ENCODE data around the gene TRIM33. TPM values are rescaled to one million over a fixed set of nuclear protein-coding genes. Genes with fewer than 3 reads are reported as not detected.

Gene TRIM33
- total RNA-seq, 1 donor from 2014 or later: 37.3 TPM

DNA sequence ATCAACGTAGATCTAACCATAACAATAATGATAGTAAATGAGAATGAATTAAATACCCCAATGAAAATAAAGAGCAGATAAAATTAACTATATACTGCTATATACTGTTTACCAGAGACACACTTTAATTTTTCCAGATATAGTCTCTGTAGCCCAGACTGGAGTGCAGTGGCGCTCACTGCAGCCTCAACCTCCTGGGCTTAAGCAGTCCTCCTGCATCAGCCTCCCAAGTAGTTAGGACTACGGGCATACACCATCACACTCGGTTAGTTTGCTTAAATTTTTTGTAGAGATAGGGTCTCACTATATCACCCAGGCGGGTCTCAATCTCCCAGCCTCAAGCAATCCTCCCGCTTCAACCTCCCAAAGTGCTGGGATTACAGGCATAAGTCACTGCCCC lies 37.2 kb downstream of the TRIM33 start:
- Histone ChIP-seq H3K4me1 (no peaks in the 10 kb centered on the region), H3K27ac (no peak overlapping the region), H3K9me3 (no peaks in the 10 kb centered on the region), H3K36me3 (no peaks in the 10 kb centered on the region), H3K27me3 (no peaks in the 10 kb centered on the region), H3K4me3 (no peak overlapping the region)
- DNase-seq: no peak
- intact Hi-C loops (cut with DNase I): no loop called here
- no peak for ATAC-seq
- TF ChIP-seq, protein P1, sequence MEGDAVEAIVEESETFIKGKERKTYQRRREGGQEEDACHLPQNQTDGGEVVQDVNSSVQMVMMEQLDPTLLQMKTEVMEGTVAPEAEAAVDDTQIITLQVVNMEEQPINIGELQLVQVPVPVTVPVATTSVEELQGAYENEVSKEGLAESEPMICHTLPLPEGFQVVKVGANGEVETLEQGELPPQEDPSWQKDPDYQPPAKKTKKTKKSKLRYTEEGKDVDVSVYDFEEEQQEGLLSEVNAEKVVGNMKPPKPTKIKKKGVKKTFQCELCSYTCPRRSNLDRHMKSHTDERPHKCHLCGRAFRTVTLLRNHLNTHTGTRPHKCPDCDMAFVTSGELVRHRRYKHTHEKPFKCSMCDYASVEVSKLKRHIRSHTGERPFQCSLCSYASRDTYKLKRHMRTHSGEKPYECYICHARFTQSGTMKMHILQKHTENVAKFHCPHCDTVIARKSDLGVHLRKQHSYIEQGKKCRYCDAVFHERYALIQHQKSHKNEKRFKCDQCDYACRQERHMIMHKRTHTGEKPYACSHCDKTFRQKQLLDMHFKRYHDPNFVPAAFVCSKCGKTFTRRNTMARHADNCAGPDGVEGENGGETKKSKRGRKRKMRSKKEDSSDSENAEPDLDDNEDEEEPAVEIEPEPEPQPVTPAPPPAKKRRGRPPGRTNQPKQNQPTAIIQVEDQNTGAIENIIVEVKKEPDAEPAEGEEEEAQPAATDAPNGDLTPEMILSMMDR (IDR thresholded peaks at IDR 0.05): no peak

DNA sequence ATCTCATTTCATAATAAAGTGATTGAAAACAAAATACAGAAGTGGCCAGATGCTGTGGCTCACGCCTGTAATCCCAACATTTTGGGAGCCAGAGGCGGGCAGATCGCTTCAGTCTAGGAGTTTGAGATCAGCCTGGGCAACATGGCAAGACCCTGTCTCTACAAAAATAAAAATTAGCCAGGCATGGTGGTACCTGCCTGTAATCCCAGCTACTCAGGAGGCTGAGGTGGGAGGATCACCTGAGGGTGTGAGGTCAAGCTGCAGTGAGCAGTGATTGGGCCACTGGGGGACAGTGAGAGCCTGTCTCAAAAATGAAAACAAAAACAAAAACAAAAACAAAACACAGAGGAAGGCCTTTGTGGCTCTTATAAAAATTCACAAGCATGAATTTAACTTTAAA lies 38.6 kb downstream of the TRIM33 start:
- ATAC-seq: no peak
- H3K27me3 ChIP-seq: no peaks in the 10 kb centered on the region
- H3K27ac ChIP-seq: no peak overlapping the region
- no peaks in the 10 kb centered on the region for H3K9me3 ChIP-seq
- H3K36me3 ChIP-seq: no peaks in the 10 kb centered on the region
- no peak overlapping the region for H3K4me3 ChIP-seq
- intact Hi-C loops (cut with DNase I): no loop called here
- peaks cover 13% of the 10 kb centered on the region for H3K4me1 ChIP-seq
- TF ChIP-seq, protein P1 (IDR thresholded peaks at IDR 0.05): no peak
- DNase-seq: no peak

DNA sequence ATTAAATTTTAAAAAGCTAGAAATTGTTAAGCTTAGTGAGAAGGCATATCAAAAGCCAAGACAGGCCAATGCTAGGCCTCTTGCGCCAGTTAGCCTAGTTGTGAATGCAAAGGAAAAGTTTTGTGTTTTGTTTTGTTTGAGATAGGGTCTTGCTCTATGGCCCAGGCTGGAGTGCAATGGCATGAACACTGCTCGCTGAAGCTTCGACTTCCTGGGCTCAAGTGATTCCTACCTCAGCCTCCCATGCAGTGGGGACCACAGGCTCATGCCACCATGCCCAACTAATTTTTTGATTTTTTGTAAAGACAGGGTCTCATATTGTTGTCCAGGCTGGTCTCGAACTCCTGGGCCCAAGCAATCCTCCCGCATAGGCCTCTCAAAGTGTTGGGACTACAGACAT lies 40.3 kb downstream of the TRIM33 start:
- Histone ChIP-seq H3K27me3 (no peaks in the 10 kb centered on the region), H3K36me3 (no peaks in the 10 kb centered on the region), H3K27ac (no peak overlapping the region), H3K4me1 (peaks cover 17% of the 10 kb centered on the region), H3K4me3 (no peak overlapping the region), H3K9me3 (no peaks in the 10 kb centered on the region)
- ATAC-seq: no peak
- TF ChIP-seq, protein P1 (IDR thresholded peaks at IDR 0.05): no peak
- no peak for DNase-seq
- intact Hi-C loops (cut with DNase I): no loop called here

DNA sequence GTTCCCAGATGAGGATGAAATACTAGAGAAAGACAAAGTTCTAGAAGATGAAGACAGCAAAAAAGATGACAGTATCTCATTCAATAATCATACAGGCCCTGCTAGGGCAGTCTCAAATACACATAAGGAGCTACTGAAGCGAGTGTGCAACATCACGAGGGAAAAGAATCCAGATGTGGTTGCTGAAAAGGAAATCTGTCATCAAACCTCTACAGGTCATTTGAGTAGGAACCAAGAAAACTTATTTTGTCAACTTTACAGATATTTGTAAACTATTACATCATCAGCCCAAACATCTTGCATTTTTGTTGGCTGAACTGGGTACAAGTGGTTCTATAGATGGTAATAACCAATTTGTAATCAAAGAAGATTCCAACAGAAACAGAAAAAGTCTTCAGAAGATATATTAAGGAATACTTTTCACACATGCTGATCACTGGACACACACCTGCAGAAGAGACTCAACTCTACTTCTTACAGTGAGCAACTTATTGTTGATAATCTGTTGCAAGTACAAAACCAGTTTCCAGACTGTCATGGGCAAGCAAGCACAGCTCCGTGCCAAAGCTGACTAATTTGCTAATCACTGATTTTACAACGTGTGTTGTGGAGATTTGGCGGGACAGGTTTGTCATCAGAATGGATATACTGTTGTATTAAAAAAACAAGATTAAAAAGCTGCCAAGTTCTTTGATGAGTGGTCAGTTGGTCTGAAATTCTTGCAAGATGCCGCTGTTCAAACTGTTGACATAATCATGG lies 42.1 kb downstream of the TRIM33 start:
- TF ChIP-seq, protein P1 (IDR thresholded peaks at IDR 0.05): no peak
- no peaks in the 10 kb centered on the region for H3K27me3 ChIP-seq
- DNase-seq: no peak
- H3K36me3 ChIP-seq: no peaks in the 10 kb centered on the region
- no peak overlapping the region for H3K27ac ChIP-seq
- ATAC-seq: no peak
- H3K4me3 ChIP-seq: no peak overlapping the region
- H3K4me1 ChIP-seq: peaks cover 17% of the 10 kb centered on the region
- intact Hi-C loops (cut with DNase I): no loop called here
- H3K9me3 ChIP-seq: no peaks in the 10 kb centered on the region

DNA sequence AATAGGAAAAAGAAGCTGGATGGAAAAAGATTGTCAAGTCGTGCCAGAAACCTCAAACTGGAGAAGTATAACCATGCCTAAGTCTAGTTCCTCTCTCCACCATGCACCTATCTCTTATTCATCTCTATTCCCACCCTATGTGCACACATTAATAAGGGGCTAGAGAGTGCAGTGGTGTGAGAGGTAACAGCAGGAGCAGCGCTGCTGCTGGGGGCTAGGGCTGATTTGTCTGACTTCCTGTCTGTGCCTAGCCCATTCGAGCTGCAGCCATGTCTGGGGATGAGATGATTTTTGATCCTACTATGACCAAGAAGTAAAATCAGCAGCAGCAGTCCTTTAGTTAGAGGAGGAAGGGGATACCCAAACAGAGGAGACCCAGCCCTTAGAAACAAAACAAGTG lies 43.0 kb downstream of the TRIM33 start:
- Histone ChIP-seq H3K27ac (no peak overlapping the region), H3K4me1 (peaks cover 17% of the 10 kb centered on the region)
- TF ChIP-seq, protein P1 (IDR thresholded peaks at IDR 0.05): no peak

More for the DNA sequence above, 43.0 kb downstream of the TRIM33 start:
- H3K4me3 ChIP-seq: no peak overlapping the region
- H3K9me3 ChIP-seq: no peaks in the 10 kb centered on the region
- H3K36me3 ChIP-seq: no peaks in the 10 kb centered on the region
- no peaks in the 10 kb centered on the region for H3K27me3 ChIP-seq
- intact Hi-C loops (cut with DNase I): no loop called here
- ATAC-seq (no peak), DNase-seq (no peak)

Measured in upper lobe of right lung (tissue), 1 donor.